ENCODE measurements around the gene ACYP2.
"Not testable (repeated sequence)": the region's sequence is repeated elsewhere in the genome, so short reads cannot be mapped to it uniquely, and the experiment has no call there.

ACYP2 gene

GRCh38 chr2:54115284-54116137 is at the start of gene ACYP2:
ACYP2 (plus strand) TSS chr2:54115615.
- peak; percentile 92 for DNase-seq

- DNase-seq, result no peak
Measured at GRCh38 chr2:54065891-54066290, 49.5 kb upstream of the ACYP2 start.

DNA sequence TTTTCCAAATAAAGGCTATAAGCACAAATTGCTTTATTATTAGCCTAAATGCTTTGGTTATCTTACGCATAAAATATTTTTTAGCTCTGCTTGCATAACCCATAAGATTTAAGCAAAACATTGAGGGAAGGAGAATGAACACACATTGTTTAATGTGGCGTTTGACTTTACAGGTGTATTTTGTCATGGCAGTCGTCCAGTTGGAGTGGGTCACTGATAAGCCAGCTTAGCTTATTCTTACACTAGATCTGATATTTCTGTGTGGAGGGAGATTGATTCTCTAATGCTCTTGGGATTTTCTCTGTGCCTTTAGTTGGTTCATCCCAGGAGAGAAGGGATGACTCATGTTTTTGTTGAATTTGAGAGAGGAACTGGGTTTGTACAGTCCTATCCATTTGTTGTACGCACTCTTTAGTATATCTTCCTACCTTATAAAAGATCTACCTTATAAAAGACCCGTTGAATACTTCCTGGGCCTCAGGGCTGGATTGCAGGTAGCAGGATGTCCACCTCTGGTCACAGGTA is 47.5 kb upstream of the ACYP2 start:
- no peak for DNase-seq

GRCh38 chr2:54072483-54072882 is 42.9 kb upstream of the ACYP2 start:
- not testable (repeated sequence) for DNase-seq

DNA sequence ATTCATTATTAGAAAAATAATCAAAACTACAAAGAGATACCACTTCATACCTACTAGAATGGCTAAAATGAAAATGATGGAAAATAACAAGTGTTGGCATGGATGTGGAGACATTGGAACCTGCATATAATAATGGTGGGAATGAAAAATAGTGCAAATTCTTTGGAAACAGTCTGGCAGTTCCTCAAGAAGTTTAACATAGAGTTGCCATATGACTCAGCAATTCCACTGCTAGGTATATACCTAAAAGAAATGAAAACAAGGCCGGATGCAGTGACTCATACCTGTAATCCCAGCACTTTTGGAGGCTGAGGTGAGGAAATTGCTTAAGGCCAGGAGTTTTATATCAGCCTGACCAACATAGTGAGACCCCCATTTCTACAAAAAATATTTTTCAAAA is 41.6 kb upstream of the ACYP2 start:
- DNase-seq, result no peak

- DNase-seq, result no peak
Measured at GRCh38 chr2:54074606-54075341, 40.6 kb upstream of the ACYP2 start.

DNA sequence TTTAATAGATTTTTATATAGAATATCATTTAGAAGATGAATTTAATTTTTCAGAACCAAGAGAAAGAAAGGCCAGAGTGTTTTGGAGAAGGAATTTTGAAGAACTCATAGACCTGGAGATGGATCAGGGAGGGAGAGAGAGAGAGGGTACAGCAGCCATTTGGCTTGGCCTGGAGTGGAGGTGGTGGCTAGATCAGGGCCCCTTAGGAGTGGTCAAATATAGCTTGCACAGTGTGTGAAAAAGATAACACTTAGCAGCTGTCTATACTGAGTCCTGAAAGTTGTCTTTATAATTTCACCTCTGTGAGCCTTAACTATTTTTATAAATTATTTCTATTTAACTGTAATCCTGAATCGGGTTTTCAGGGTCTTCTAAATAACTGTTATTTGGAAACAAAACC is 38.8 kb upstream of the ACYP2 start:
- no peak for DNase-seq

DNA sequence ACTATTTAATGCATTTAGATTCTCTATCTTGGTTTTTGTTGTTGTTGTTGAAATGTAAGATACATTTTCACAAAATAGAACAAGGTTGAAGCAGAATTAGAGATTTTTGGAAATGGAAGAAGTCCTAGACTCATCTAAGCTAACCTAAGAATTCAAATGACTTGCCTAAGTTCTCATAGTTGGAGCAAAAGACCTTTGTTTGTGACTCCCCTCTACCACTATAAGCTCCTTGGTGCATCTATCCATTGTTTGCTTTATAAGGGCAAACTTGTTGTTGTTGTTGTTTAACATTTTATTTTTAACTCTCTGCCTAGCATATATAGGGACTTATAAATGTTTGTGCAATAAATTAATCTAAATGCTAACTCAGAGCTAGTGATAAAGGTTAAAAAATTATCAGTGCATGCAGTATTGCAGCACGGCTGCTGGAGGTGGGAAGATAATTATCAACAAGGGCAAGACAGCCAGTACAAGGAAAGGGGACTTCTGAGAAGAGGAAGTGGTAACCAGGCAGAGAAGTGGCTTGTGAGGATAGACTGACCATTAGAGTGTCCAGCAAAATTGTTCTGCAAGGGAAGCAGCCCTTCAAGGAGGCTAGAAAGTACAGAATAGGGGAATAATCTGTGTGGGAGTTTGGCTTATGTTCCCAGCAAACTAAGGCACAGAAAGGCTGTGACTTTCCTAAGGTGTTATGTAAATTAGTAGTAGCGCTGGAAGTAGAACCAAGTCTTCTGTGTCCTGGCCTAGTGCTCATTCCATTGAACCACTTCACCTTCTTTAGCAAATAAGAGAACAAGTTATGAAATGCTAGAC is 38.1 kb upstream of the ACYP2 start:
- DNase-seq, result no peak

DNA sequence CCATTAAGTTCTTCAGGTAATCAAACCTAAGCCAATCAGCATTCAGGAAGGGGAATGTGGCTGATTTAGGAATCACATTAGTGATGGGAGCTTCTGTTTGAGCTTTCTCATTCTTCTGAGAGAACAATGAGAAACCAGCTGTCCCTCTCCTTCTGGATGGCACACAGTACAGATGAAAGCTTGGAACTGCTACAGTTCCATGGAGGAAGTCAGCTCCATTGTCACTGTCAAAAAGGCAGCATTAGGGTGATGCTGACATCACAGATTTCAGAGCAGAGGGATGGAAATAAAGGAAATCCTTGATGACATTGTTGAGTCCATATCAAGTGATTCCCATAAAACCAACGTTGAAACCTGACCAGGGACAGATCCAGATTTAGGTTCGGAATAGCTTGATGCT is 36.1 kb upstream of the ACYP2 start:
- no peak for DNase-seq

DNA sequence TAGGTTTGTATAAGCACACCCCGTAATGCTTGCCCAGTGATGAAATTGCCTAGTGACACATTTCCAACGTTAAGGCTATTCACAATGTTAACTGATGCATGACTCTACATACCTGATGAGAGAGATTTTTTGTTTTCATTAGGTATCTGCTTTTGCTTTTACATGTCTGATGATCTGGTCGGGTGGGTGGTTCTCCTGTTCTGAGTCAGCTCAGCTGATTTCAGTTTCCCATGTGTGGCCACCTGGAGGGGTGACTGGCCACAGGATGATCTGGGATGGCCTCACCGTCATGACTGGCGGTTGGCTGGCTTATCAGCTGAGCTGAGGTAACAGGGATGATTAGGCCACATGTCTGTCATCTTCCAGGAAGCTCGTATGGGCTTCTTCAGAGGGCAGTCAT is 33.8 kb upstream of the ACYP2 start:
- DNase-seq, result peak; percentile 78

GRCh38 chr2:54083021-54083420 is 32.4 kb upstream of the ACYP2 start:
- DNase-seq, result no peak

DNA sequence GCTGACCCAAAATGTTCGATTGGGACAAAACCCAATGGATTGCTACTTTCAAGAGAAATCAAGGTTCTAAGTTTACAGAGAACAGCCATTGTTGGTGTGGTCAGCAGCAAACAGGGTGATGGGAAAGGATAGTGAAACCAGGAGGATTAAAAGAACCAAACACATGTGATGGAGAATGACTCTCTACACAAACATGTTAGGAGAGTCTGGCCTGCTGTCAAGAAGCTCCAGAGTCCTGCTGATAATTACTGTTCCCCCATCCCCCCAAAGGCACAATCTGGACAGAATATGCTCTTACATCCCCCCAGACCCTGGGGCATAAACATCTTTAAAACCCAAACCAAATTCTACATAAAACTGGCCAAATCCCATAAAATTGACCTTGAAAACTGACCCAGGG is 32.0 kb upstream of the ACYP2 start:
- no peak for DNase-seq

GRCh38 chr2:54084600-54084999 is 30.8 kb upstream of the ACYP2 start:
- DNase-seq, result no peak

DNA sequence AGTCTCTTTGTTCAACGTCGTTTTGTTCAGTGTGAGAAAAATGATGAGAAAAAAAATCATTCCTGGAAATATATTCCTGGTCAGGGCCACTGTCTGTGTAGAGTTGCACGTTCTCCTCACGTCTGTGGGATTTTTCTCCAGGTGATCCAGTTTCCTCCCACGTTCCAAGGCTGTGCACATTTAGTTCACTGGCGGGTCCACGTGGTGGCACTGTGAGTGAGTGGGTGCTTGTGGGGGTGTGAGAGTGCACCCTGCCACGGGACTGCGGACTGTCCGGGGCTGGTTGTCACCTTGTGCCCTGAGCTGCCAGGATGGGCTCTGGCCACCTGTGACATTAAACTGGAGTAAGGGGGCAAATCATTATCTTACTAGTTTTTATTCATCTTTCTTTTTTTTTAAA is 30.3 kb upstream of the ACYP2 start:
- DNase-seq, result no peak

DNA sequence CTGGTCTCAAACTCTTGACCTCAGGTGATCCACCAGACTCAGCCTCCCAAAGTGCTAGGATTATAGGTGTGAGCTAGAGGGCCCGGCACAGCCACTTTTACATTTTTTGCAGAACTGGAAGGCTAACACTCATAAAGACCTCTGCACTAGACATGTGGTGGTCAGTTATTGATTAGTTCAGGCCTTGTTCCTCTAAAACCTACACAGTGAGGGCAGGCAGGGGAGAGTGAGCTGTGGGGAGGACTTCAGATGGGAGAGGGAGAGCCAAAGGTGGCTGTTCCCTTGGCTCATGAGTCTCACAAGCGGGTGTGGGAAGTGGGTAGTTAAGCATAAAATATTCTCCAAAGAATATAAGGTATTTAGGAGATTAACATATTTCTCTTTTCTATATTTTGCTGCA is 29.3 kb upstream of the ACYP2 start:
- DNase-seq, result no peak

DNA sequence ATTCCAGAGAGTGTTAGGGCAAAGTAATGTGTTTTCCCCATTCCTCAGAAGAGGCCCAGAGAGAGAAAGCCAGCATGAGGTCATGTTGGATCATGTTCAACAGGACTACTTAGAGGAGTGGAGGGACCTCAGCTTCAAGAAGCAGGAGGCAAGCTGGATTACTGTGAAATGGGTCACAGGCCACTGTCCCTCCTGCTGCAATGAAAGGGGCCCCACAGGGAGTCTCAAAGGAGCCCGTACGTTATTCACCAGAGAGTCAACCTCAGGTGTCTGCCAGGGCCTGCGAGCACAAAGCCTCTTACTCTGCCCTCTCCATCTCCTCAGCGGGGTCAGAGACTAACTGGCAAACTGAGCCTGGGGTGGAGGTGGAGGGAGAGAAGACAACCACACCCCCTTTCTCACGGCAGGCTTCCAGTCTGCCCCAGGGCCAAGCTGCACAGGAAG is 27.2 kb upstream of the ACYP2 start:
- no peak for DNase-seq

DNA sequence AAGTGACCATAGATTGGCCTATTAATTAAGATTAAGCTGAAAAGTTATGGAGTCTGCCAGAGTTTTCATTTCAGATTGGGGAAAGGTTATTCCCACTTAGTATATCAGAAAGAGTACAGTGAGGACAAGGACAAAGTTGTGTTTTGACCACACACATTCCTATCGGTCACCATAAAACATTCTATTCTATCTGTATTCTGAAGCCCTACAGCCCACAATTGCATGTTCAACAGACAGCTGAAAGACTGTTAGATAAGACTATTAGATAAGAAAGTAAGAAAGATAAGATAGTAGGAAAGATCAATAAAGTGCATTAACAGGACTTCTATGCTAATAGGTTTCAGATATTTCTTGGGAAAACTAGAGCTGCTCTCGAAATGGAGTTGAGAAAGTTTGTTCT is 26.7 kb upstream of the ACYP2 start:
- no peak for DNase-seq

DNA sequence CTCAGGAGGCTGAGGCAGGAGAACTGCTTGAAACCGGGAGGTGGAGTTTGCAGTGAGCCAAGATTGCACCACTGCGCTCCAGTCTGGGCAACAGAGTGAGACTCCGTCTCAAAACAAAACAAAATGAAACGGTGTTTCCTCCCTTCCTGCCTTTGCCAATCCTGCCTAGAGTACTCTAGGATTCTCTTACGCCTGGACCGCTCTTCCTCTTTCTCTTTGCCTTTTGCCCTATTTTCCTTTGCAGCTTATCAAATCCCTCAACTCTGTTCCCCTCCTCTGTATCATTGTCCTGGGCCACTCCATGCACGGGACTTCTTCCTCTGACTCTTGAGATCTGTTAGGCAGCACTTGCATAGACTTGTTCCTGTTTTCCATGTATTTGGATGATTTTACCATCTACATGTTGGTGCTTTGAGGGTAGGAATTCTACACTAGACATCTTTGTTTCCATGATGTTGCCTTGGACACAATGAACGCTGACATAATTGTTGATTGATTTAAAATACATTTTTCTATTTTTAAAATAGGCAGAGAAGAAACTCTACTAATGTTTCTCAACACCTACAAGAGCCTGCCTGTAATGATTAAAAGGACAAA is 24.8 kb upstream of the ACYP2 start:
- no peak for DNase-seq

DNA sequence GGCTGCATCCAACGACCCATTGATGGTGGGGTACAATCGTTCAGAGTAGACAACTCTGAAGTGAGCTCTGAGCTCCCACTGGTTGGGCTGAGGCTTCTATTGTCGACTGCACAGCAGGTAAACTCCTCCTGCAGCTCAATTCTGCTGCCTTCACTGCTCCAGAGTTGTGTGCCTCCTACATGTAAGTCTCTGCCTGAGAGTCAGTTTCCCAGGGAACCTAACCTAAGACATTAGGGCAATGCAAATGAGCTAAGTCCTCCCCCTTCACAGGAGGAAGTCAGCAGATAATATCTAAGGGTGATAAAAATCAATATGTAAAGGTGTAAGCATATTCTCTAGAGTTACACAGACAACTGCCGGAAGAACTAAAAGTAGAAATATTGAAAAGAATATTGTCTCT is 22.5 kb upstream of the ACYP2 start:
- DNase-seq, result no peak

- DNase-seq, result not testable (repeated sequence)
Measured at GRCh38 chr2:54095406-54095805, 20.0 kb upstream of the ACYP2 start.

GRCh38 chr2:54096141-54096540 is 19.3 kb upstream of the ACYP2 start:
- not testable (repeated sequence) for DNase-seq

DNA sequence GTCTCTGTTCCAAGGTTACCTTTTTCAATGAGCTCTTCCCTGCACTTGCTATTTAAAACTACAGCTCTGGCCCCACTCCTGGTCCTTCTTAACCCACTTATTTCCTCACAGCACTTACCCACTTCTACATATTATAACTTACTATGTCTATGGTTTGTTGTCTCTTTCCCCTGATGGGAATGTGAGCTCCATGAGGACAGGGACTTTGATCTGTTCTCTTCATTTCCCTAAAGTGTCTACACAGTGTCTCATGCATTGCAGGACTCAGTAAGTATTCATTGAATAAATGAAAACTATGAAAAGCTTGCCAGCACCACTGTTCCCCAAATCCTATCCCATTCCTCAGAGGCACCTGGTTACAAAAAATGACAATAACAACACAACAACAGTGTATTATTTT is 18.3 kb upstream of the ACYP2 start:
- DNase-seq, result no peak

DNA sequence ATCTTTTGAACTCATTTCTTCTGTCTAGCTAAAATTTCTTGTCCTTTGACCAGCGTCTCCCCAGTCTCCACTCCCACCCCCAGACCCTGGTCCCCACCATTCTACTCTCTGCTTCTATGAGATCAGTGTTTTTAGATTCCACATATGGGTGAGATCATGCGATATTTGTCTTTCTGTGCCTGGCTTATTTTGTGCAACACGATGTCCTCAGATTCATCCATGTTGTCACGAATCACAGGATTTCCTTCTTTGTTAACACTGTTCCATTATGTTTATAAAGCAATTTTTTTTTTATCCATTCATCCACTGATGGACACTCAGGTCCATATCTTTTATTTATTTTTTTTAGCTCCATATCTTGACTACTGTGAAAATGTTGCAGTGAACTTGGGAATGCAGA is 16.0 kb upstream of the ACYP2 start:
- DNase-seq, result no peak
